HG03457 (cell line): Measurements from ENCODE around the gene MYCBP.
"Not testable (repeated sequence)": the region's sequence is repeated elsewhere in the genome, so short reads cannot be mapped to it uniquely, and the experiment has no call there.

Source experiments
- ATAC-seq: cut with Tn5 transposase; IDR thresholded peaks from one replicate; pipeline ENCODE4 v1.9.1; 2021; ENCODE audit warnings: moderate number of reproducible peaks; ENCODE audit not compliant: unreplicated experiment

MYCBP gene

DNA sequence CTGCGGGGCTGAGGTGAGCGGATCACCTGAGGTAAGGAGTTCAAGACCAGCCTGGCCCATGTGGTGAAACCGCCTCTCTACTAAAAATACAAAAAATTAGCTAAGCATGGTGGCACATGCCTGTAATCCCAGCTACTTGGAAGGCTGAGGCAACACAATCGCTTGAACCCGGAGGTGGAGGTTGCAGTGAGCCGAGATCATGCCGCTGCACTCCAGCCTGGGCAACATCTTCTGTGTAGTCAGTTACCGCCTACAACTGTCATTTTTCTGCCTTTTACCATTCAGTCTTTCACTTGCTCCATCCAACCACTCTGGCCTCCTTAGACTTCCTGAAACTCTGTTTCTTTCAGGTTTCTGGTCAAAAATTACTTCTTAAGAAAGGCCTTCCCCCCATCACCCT is 2.2 kb downstream of the MYCBP start:
- ATAC-seq = no peak

GRCh38 chr1:38867208-38867607 is 5.9 kb downstream of the MYCBP start:
- no peak for ATAC-seq

GRCh38 chr1:38865112-38865715 is 7.9 kb downstream of the MYCBP start:
- no peak for ATAC-seq

DNA sequence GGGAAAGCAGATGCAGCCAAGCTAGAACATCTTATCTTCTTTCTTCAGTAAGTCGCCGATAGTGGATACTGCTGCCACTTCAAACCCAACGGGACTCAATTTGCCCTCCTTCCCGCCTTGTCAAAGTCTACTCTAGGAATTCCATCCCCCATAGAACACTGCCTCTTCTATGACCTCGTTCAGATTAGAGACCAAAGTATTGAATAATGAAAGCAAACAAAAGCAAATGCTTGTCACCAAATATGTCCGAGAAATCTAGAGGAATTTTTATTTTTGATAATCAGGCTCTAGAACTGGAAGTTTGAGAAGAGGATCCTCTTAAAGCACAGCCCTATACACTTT is 12.7 kb downstream of the MYCBP start:
- ATAC-seq = no peak

GRCh38 chr1:38859561-38860453 is 13.3 kb downstream of the MYCBP start, which contains the start of gene RRAGC:
Gene RRAGC (minus strand): TSS chr1:38859772. CDS start chr1:38859646, 126 bp downstream.
- ATAC-seq = peak; percentile 75

DNA sequence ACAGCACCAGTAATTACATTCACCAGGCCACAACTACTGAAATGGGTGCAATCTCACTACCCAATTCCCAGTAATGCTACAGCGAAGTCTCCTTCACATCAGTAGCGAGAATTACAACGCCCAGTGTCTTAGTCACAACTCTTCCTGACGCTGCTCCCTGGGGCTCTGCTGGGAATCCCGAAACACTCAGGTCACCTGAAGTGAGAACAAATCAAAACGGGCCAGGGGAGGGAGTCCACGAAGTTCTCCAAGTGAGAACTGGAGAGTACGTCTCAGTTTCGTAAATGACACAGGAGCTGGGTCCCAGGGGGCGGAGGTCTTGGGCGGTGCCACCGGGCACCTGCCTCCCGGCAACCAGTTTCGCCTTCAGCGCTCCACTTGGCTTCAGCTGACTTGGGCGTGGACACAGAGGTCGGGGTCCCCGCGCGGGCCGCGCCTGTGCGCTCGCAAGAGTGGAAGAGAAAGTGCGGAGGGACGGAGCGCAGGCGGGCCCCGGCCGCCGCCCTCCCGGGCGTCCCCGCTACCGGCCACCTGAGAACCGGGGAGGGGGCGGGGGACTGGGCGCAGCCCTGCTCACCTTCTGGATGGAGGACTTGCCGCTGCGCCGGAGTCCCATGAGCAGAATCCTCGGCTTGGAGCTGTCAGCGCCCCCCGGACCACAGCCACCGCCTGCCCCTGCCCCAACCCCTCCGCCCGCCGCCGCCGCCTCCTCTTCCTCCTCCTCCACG is 14.2 kb downstream of the MYCBP start:
- ATAC-seq = no peak

DNA sequence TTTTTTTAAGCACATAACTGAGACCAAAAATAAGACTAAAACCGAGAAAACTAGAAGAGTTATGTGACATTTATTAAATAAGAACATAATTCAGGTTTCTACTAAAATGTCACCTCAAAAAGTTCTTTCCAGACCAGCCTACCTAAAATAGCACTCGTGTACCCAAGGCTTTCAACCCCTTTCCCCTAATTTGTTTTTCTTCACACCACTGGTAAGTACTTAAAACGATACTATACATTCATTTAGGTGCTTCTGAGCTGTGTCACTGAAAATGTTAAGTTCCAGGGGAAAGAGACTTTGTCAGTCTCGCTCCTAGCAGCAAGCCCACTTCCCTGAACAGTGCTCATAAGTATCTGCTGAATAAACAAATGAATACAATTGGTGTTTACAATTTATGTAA is 20.4 kb downstream of the MYCBP start:
- no peak for ATAC-seq

DNA sequence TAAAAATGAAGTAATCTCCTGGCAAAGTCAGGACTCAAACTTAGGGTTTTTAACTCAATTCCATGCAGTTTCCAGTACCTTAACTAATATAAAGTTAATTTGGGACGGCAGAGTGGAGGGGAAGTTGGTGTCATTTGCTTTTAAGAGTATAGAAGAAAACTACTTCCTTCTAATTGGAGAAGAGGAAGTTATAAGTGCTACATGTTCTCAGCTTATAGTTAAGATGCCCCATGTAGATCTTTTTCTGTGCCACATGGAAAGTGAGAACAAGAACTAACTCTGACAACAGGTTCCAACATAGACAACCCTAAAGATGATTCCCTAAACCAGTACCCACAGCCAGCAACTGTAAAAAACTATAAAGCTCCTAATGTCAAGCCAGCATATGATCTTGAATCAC is 25.1 kb downstream of the MYCBP start:
- ATAC-seq = no peak

DNA sequence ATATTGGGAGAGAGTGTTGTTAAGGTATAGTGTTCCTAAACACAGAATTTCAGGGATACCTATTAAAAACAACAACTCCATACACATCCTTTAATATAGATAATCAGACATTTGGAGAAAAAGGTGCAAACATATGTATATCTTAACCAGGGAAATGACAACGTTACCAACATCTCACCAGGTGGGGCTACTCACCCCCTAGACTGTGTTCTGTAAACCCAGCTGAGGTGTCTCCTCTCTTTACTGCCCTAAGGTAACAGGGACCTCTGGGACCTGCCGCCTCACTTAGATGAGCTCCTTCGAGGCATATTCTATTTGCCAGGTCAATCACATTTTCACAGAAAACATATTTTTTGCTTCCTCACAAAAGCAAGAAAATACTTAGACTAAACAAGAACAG is 26.9 kb downstream of the MYCBP start:
- ATAC-seq = no peak

GRCh38 chr1:38845088-38845487 is 28.1 kb downstream of the MYCBP start:
- not testable (repeated sequence) for ATAC-seq

DNA sequence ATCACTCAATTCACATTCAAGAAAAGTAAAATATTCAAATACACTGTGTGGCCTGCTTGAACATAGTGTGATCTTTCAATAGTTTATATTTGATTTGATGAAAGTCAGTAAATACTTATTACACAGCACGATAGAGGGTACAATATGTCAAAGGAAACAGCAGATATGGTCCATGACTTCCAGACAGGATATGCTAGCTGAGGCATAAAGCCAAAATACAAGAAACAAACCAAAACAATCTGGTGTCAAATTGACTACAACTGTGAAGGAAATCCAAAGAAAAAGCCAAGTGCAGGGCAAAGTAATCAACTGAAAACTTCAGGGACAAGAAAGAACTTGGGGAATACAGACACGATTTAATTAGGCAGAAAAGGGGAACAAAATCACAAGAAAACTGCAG is 32.9 kb downstream of the MYCBP start:
- no peak for ATAC-seq

- no peak for ATAC-seq
Measured at GRCh38 chr1:38839363-38839762, 33.8 kb downstream of the MYCBP start.

GRCh38 chr1:38836316-38836715 is 36.8 kb downstream of the MYCBP start:
- not testable (repeated sequence) for ATAC-seq

- ATAC-seq = no peak
Measured at GRCh38 chr1:38834937-38835827, 38.0 kb downstream of the MYCBP start.

- ATAC-seq = no peak
Measured at GRCh38 chr1:38834221-38834782, 38.8 kb downstream of the MYCBP start.

- no peak for ATAC-seq
Measured at GRCh38 chr1:38833146-38833545, 40.0 kb downstream of the MYCBP start.

DNA sequence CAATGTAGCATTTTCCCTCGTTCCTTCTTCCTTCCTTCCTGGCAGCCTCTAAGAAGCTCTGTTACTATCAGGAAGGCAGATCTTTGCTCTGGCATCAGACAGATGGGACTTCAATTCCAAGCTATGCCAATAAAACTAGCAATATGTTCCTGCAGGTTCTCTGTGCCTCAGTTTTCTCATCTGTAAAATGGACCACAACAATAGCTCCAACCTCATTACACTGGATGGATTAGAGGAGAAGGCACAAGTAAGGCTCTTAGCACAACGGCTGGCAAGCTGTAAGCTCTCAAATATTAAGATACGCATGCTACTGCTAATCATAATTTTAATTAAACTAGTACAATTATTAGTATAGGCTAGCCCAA is 40.8 kb downstream of the MYCBP start:
- no peak for ATAC-seq

DNA sequence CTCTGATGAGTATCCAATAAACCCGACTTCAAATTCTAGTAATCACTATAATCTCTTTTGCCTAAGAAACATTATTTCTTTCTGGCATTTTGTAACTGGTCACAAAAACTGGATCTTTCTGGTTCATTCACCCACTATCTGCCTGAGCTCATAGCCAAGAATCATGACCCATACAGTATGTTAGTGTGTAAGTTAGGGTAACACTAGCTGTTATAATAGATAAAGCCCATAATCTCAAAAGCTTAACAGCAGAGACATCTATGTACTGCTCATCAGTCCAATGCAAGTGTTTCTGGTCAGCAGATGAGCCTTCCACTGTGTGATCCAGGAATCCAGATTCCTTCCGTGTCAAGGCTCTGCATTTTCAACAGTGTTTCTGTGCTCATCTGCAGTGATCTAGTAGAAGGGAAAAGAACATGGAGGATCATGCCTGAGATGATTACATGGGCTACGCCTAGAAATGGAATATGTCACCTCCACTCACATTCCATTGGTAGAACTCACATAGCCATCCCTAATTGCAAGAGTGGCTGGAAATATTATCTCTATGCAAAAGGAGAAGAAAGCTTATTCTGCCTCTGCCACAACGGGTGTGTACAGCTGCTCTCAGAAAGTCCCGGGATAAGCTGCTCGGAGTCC is 41.3 kb downstream of the MYCBP start:
- no peak for ATAC-seq

DNA sequence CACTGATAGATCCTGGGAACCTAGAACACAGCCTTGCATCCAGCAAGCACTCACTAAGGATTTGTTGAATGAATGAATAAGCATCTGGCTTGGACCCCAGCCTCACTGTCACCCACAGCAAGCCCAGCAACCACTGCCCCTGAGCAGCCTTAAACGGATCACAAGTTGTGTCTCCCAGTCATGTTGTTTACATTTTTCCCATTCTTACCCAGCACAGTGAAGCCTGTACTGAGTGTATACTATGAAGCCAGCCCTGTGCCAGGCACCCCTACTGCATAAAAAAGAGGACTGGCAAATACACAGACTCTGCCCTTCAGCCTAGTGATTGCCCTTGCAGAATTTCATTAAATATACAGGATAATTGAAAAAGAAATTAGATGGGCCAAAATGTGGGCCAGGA is 43.8 kb downstream of the MYCBP start:
- no peak for ATAC-seq

GRCh38 chr1:38827318-38827717 is 45.8 kb downstream of the MYCBP start:
- no peak for ATAC-seq
